ENCODE data around the gene KCTD7.
"Not testable (repeated sequence)": the region's sequence is repeated elsewhere in the genome, so short reads cannot be mapped to it uniquely, and the experiment has no call there.

The KCTD7 gene

DNA sequence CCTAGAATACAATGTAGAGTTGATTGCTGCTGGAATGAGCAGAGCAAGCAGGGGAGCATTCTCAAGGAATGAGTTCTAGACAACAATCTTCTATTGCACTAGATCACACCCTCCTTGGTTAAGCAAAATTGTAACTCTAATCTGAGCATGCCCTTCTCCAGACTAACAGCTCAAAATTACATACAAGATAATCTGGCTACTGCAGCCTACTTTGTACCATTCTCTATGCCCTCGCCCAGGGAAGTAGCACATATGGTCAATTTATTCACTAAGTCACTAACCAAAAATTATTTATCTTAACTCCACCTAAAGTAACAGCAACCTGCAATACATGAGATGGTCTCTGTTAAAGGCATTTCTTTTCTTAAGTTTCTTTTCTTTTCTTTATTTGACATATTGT, 42.5 kb upstream of the KCTD7 start:
- Histone ChIP-seq H3K27ac (ENCODE audit: low read length) (no peak overlapping the region), H2AFZ (ENCODE audit: low read depth, low read length) (no peak overlapping the region), H3K27me3 (ENCODE audit: low read depth, low read length) (no peaks in the 10 kb centered on the region), H3K79me2 (ENCODE audit: low read length) (peaks cover 94% of the 10 kb centered on the region), H3K4me3 (ENCODE audit: low read length) (no peak overlapping the region), H3K4me2 (ENCODE audit: low read length) (no peak overlapping the region), H3K9ac (ENCODE audit: low read length) (no peak overlapping the region), H3K4me1 (ENCODE audit: low read length) (peaks cover 5% of the 10 kb centered on the region), H4K20me1 (ENCODE audit: insufficient read depth, low read length) (peaks cover 23% of the 10 kb centered on the region), H3K9me3 (ENCODE audit: insufficient read depth, low read length) (no peaks in the 10 kb centered on the region), H3K36me3 (replicated peaks; ENCODE audit: low read depth, low read length) (peaks cover 4% of the 10 kb centered on the region)
- TF ChIP-seq, protein P1, sequence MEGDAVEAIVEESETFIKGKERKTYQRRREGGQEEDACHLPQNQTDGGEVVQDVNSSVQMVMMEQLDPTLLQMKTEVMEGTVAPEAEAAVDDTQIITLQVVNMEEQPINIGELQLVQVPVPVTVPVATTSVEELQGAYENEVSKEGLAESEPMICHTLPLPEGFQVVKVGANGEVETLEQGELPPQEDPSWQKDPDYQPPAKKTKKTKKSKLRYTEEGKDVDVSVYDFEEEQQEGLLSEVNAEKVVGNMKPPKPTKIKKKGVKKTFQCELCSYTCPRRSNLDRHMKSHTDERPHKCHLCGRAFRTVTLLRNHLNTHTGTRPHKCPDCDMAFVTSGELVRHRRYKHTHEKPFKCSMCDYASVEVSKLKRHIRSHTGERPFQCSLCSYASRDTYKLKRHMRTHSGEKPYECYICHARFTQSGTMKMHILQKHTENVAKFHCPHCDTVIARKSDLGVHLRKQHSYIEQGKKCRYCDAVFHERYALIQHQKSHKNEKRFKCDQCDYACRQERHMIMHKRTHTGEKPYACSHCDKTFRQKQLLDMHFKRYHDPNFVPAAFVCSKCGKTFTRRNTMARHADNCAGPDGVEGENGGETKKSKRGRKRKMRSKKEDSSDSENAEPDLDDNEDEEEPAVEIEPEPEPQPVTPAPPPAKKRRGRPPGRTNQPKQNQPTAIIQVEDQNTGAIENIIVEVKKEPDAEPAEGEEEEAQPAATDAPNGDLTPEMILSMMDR (IDR thresholded peaks at IDR 0.05; ENCODE audit: low read depth, low read length) = no peak
- TF ChIP-seq EZH2phosphoT487 (IDR thresholded peaks at IDR 0.05; ENCODE audit: low read depth) = no peak

DNA sequence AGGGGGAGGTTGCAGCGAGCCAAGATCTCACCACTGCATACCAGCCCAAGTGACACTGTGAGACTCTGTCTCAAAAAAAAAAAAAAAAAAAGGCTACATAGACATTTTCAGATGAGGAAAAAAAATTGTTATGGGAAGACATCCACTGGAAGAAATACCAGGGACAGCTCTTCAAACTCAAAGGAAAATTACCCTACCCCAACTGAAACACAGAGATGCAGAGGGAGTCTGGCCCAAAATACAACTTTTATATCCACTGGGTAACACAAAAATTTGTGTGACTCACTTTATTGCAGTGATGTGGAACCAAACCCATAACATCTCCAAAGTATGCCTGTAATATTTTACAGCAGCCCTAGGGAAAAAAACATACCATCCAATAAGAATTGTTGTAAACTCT, 40.5 kb upstream of the KCTD7 start:
- H4K20me1 ChIP-seq (ENCODE audit: insufficient read depth, low read length) = peaks cover 23% of the 10 kb centered on the region

GRCh38 chr7:66588856-66589570, 39.7 kb upstream of the KCTD7 start:
- H3K4me2 ChIP-seq (ENCODE audit: low read length); H3K4me3 ChIP-seq (ENCODE audit: low read length); H3K27me3 ChIP-seq (ENCODE audit: low read depth, low read length); H3K9me3 ChIP-seq (ENCODE audit: insufficient read depth, low read length); H3K27ac ChIP-seq (ENCODE audit: low read length); H3K36me3 ChIP-seq (replicated peaks; ENCODE audit: low read depth, low read length); H3K9ac ChIP-seq (ENCODE audit: low read length); H2AFZ ChIP-seq (ENCODE audit: low read depth, low read length): not testable (repeated sequence)
- Histone ChIP-seq H4K20me1 (ENCODE audit: insufficient read depth, low read length) (peaks cover 23% of the 10 kb centered on the region), H3K4me1 (ENCODE audit: low read length) (peaks cover 12% of the 10 kb centered on the region), H3K79me2 (ENCODE audit: low read length) (peaks cover 81% of the 10 kb centered on the region)

More for the DNA sequence above, 40.5 kb upstream of the KCTD7 start:
- not testable (repeated sequence) for H2AFZ ChIP-seq (ENCODE audit: low read depth, low read length); H3K9ac ChIP-seq (ENCODE audit: low read length); H3K4me2 ChIP-seq (ENCODE audit: low read length); H3K27ac ChIP-seq (ENCODE audit: low read length); H3K9me3 ChIP-seq (ENCODE audit: insufficient read depth, low read length); H3K36me3 ChIP-seq (replicated peaks; ENCODE audit: low read depth, low read length); H3K27me3 ChIP-seq (ENCODE audit: low read depth, low read length); H3K4me3 ChIP-seq (ENCODE audit: low read length)
- peaks cover 12% of the 10 kb centered on the region for H3K4me1 ChIP-seq (ENCODE audit: low read length)
- peaks cover 89% of the 10 kb centered on the region for H3K79me2 ChIP-seq (ENCODE audit: low read length)

DNA sequence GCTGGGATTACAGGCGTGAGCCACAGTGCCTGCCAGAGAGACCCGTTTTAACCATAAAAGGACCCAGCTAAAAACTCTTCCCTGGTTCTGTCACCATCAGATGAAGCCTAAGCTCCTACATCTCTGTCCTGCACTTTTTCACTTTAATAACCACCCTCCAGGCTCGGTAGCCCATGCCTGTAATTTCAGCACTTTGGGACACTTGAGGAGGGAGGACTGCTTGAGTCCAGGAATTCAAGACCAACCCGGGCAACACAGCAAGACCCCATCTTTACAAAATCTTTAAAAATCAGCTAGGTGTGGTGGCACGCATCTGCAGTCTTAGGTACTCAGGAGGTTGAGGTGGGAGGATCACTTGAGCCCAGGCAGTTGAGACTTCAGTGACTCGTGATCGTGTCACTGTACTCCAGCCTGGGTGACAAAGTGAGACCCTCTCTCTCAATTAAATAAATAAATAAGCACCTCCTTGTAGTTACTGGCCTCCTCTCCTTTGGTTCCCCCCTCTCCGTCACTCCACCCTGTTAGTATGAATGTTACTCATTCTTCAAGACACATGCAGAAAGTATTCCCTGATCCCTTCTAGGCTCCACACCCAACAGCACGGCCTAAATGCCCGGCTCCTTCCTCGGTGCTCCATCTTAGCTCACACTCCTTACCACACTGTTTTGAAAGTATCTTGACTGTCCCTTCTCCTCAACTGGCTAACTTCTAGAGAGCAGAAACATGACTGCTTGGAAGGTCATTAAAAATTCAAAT, 38.2 kb upstream of the KCTD7 start:
- H3K27ac ChIP-seq (ENCODE audit: low read length); H3K36me3 ChIP-seq (replicated peaks; ENCODE audit: low read depth, low read length); H3K9me3 ChIP-seq (ENCODE audit: insufficient read depth, low read length); H2AFZ ChIP-seq (ENCODE audit: low read depth, low read length); H3K27me3 ChIP-seq (ENCODE audit: low read depth, low read length): not testable (repeated sequence)
- H3K4me1 ChIP-seq (ENCODE audit: low read length) = peaks cover 12% of the 10 kb centered on the region
- peak overlapping the region; percentile 89 for H3K4me3 ChIP-seq (ENCODE audit: low read length)
- H3K79me2 ChIP-seq (ENCODE audit: low read length) = peaks cover 67% of the 10 kb centered on the region
- H3K4me2 ChIP-seq (ENCODE audit: low read length) = peak overlapping the region; percentile 65
- H3K9ac ChIP-seq (ENCODE audit: low read length) = 0 out of 2 replicates have a peak overlapping the region, but pooled peaks have one; percentile 78
- peaks cover 16% of the 10 kb centered on the region for H4K20me1 ChIP-seq (ENCODE audit: insufficient read depth, low read length)

DNA sequence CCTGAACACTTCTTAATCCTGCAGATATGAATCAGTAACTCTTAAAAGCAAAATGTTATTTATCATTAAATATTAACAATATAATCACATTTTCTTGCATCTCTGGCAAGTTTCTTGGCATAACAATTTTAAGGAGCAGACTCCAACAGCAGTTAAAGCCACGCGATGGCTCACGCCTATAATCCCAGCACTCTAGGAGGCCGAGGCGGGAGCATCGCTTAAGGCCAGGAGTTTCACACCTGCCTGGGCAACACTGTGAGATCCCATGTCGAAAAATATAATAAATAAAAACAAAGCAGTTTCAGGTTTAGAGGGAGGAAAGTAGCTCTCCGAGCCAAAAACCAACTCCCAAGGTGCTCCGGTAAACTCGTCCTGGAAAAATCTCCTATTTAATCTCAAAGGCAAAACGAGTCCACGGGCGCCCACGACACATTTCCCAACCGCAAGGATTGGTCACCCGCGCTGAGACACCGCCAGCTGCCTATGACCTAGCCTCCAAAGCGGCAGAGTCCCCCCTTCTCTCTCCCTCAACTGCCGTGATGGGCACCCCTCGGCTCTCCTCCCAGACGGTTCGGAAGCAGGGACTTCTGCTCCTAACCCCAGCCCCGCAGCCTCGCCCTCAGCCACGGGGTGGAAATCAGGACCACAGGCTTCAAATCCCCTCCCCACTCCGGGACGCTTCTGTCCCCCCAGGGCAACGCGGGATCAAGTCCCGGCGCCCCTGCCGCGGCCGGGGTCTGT, 37.5 kb upstream of the KCTD7 start:
- Histone ChIP-seq H3K9ac (ENCODE audit: low read length) (peak overlapping the region; percentile 78), H3K27ac (ENCODE audit: low read length) (peak overlapping the region; percentile 39), H3K4me1 (ENCODE audit: low read length) (peaks cover 12% of the 10 kb centered on the region), H3K4me2 (ENCODE audit: low read length) (peak overlapping the region; percentile 65), H3K79me2 (ENCODE audit: low read length) (peaks cover 60% of the 10 kb centered on the region), H3K4me3 (ENCODE audit: low read length) (peak overlapping the region; percentile 89)
- not testable (repeated sequence) for H3K9me3 ChIP-seq (ENCODE audit: insufficient read depth, low read length); H2AFZ ChIP-seq (ENCODE audit: low read depth, low read length); H3K27me3 ChIP-seq (ENCODE audit: low read depth, low read length); H3K36me3 ChIP-seq (replicated peaks; ENCODE audit: low read depth, low read length); H4K20me1 ChIP-seq (ENCODE audit: insufficient read depth, low read length)

Measured in OCI-LY3 (cell line).